ENCODE data around the gene WDR1. TPM values are rescaled to one million over a fixed set of nuclear protein-coding genes. Genes with fewer than 3 reads are reported as not detected.

The WDR1 gene
- total and polyA plus RNA-seq, 11 donors = 76.1 to 299 (median 185) TPM

- intact Hi-C loops (cut with DNase I) = no loop called here
- peak overlapping the region in 11 of 12 donors; percentile 64 to 92 (median 74) for H3K27ac ChIP-seq
- TF ChIP-seq CTCF (IDR thresholded peaks at IDR 0.05) (no peak), POLR2A (IDR thresholded peaks at IDR 0.05) (no peak)
- peaks cover 0 to 83% (median 48%) of the 10 kb centered on the region in 9 donors for H3K36me3 ChIP-seq
- no peak overlapping the region for H3K4me3 ChIP-seq
- DNase-seq (peak in 2 of 5 donors; percentile 52 to 74), ATAC-seq (peak in 3 of 4 donors; percentile 3 to 25 (median 23))
- H3K4me1 ChIP-seq = peaks cover 15 to 98% (median 79%) of the 10 kb centered on the region in 12 donors
- H3K27me3 ChIP-seq = no peaks in the 10 kb centered on the region
- WGBS, 4 donors = 46 to 53% (median 49%) methylated on average over 7 to 12 of the region's 12 CpGs
- no peaks in the 10 kb centered on the region for H3K9me3 ChIP-seq
These were observed 15.8 kb downstream of the WDR1 start for GRCh38 chr4:10100734-10101216.

GRCh38 chr4:10099499-10100325, 16.9 kb downstream of the WDR1 start:
- H3K9me3 ChIP-seq = no peaks in the 10 kb centered on the region
- peaks cover 12 to 98% (median 78%) of the 10 kb centered on the region in 12 donors for H3K4me1 ChIP-seq
- peaks cover 0 to 94% (median 58%) of the 10 kb centered on the region in 9 donors for H3K36me3 ChIP-seq
- no peak for DNase-seq
- peak overlapping the region in 3 of 12 donors; percentile 1 to 92 (median 9) for H3K27ac ChIP-seq
- no peak overlapping the region for H3K4me3 ChIP-seq
- WGBS, 4 donors = 73 to 89% (median 81%) methylated on average over 20 to 25 of the region's 25 CpGs
- no peaks in the 10 kb centered on the region for H3K27me3 ChIP-seq
- intact Hi-C loops (cut with DNase I) = no loop called here
- TF ChIP-seq CTCF (IDR thresholded peaks at IDR 0.05) (no peak), POLR2A (IDR thresholded peaks at IDR 0.05) (no peak)
- no peak for ATAC-seq

- Histone ChIP-seq H3K27ac (peak overlapping the region in 2 of 12 donors; percentile 29 to 92), H3K9me3 (no peaks in the 10 kb centered on the region), H3K36me3 (peaks cover 0 to 97% (median 64%) of the 10 kb centered on the region in 9 donors), H3K27me3 (no peaks in the 10 kb centered on the region), H3K4me3 (no peak overlapping the region), H3K4me1 (peaks cover 12 to 98% (median 77%) of the 10 kb centered on the region in 12 donors)
- TF ChIP-seq POLR2A (IDR thresholded peaks at IDR 0.05) = no peak
- TF ChIP-seq CTCF (IDR thresholded peaks at IDR 0.05) = no peak
- 76 to 83% (median 79%) methylated on average over 9 to 12 of the region's 12 CpGs for WGBS, 4 donors
- intact Hi-C loops (cut with DNase I) = no loop called here
- no peak for DNase-seq
- ATAC-seq = no peak
These were observed 17.8 kb downstream of the WDR1 start for GRCh38 chr4:10098780-10099160.
